ENCODE results near the gene EN2. TPM values are rescaled to one million over a fixed set of nuclear protein-coding genes. Genes with fewer than 3 reads are reported as not detected.

Gene EN2
- total RNA-seq: not detected

DNA sequence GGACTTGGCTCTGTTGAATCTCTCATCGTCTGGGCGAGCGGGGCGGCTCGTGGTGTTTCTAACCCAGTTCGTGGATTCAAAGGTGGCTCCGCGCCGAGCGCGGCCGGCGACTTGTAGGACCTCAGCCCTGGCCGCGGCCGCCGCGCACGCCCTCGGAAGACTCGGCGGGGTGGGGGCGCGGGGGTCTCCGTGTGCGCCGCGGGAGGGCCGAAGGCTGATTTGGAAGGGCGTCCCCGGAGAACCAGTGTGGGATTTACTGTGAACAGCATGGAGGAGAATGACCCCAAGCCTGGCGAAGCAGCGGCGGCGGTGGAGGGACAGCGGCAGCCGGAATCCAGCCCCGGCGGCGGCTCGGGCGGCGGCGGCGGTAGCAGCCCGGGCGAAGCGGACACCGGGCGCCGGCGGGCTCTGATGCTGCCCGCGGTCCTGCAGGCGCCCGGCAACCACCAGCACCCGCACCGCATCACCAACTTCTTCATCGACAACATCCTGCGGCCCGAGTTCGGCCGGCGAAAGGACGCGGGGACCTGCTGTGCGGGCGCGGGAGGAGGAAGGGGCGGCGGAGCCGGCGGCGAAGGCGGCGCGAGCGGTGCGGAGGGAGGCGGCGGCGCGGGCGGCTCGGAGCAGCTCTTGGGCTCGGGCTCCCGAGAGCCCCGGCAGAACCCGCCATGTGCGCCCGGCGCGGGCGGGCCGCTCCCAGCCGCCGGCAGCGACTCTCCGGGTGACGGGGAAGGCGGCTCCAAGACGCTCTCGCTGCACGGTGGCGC, at the start of gene EN2:
Gene EN2 (plus strand): TSS at position 19 of the 767 bp plus-strand sequence. CDS start 249 bp downstream, at position 268.
- TF ChIP-seq, protein P1, sequence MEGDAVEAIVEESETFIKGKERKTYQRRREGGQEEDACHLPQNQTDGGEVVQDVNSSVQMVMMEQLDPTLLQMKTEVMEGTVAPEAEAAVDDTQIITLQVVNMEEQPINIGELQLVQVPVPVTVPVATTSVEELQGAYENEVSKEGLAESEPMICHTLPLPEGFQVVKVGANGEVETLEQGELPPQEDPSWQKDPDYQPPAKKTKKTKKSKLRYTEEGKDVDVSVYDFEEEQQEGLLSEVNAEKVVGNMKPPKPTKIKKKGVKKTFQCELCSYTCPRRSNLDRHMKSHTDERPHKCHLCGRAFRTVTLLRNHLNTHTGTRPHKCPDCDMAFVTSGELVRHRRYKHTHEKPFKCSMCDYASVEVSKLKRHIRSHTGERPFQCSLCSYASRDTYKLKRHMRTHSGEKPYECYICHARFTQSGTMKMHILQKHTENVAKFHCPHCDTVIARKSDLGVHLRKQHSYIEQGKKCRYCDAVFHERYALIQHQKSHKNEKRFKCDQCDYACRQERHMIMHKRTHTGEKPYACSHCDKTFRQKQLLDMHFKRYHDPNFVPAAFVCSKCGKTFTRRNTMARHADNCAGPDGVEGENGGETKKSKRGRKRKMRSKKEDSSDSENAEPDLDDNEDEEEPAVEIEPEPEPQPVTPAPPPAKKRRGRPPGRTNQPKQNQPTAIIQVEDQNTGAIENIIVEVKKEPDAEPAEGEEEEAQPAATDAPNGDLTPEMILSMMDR (IDR thresholded peaks at IDR 0.05): no peak
- DNase-seq: no peak
- Histone ChIP-seq H3K27me3 (peaks cover 95% of the 10 kb centered on the region), H3K9me3 (no peaks in the 10 kb centered on the region), H3K9ac (ENCODE audit: low read depth in 2 of 2, low read length in 2 of 2) (no peak within 1 kb of the TSS), H3K36me3 (no peaks in the 10 kb centered on the region), H3K27ac (no peak within 1 kb of the TSS), H3K4me3 (peak within 1 kb of the TSS; percentile 43), H3K4me1 (peaks cover 3% of the 10 kb centered on the region)
- intact Hi-C loops (cut with DNase I): no loop called here

DNA sequence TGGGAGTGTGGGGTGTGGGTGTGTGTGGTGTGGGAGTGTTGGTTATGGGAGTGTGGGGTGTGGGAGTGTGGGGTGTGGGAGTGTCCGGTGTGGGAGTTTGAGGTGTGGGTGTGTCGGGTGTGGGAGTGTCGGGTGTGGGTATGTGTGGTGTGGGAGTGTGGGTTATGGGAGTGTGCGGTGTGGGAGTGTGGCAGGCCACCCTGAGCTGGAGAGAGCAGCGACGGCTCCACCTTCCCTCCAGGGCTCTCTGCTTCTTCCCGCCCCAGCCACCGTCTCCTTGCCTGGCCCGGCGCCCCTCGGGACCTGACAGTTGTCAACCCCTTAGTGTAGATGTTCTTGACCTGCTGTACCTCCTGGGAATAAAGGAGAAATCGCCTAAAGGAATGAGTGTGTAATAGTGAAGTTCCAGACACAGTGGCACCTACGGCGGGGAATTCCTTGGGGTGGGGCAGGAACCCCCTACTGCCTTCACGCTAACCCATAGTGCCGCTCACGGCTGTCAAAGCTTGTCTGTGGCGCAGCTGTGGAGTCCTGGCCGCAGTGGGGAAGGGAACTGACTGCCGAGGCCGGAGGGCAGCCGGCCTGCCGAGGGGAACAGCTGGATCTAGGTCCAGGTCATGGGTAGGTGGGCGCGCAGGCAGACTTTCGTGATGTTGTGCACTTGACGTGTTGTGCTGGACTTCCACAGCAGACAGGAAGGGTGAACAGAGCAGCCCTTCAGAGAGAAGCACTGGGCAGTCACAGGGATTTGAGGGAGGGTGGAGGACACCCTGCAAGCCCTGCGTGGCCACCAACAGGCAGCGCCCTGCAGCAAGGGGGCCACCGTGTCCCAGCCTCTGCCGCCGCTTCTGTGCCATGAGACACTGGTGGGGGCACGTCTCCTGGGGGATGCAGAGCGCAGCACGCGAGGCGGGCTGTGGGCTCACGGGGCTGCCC, 49.0 kb upstream of the EN2 start:
- TF ChIP-seq, protein P1 (IDR thresholded peaks at IDR 0.05): no peak
- Histone ChIP-seq H3K36me3 (no peaks in the 10 kb centered on the region), H3K9me3 (no peaks in the 10 kb centered on the region), H3K4me1 (no peaks in the 10 kb centered on the region), H3K27ac (no peak overlapping the region), H3K4me3 (no peak overlapping the region), H3K27me3 (no peaks in the 10 kb centered on the region), H3K9ac (ENCODE audit: low read depth in 2 of 2, low read length in 2 of 2) (no peak overlapping the region)
- no peak for DNase-seq
- intact Hi-C loops (cut with DNase I): no loop called here

DNA sequence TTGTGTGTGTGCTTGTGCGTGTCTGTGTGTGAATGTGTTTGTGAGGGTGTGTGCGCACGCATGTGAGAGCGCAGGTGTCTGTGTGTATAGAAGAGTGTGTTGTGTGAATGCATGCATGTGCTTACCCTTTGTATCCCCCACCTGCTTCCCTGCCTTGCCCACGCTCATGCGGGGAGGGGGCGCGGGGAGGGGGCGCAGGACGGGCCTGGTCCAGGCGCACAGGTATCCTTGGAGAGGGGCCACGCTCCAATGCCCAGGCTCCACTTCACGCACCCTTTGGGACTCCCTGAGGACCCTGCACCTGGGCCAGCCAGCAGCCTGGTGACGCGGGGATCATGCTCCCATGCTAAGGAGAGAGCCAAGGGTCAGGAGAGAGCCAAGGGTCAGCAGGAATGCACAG, 47.9 kb upstream of the EN2 start:
- Histone ChIP-seq H3K27me3 (no peaks in the 10 kb centered on the region), H3K9me3 (no peaks in the 10 kb centered on the region), H3K9ac (ENCODE audit: low read depth in 2 of 2, low read length in 2 of 2) (no peak overlapping the region), H3K4me1 (no peaks in the 10 kb centered on the region), H3K27ac (no peak overlapping the region), H3K36me3 (no peaks in the 10 kb centered on the region), H3K4me3 (no peak overlapping the region)
- TF ChIP-seq, protein P1 (IDR thresholded peaks at IDR 0.05): no peak
- intact Hi-C loops (cut with DNase I): loop anchor here (10.0 kb wide), 1 partner anchor 355 kb away; no protein-coding TSS in a partner anchor
- DNase-seq: no peak

DNA sequence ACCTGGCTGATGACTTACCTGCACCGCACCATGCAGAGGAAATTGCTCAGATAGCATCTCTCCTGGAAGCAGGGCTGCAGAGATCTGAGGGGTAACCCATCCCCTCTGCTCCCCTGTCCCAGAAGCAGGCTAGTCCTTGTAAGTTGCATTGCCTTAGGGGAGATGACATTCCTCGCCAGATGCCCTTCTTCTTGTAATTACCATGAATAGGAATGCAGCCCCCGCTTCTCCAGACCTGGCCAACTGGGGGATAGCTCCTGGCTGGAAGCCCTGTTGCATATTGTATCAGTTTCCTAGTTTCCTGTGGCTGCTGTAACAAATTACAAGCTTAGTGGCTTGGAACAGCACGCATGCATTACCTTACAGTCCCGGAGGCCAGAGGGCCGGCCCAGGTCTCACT, 47.5 kb upstream of the EN2 start:
- no peaks in the 10 kb centered on the region for H3K36me3 ChIP-seq
- intact Hi-C loops (cut with DNase I): loop anchor here (10.0 kb wide), 1 partner anchor 354 kb away; no protein-coding TSS in a partner anchor
- H3K27me3 ChIP-seq: no peaks in the 10 kb centered on the region
- TF ChIP-seq, protein P1 (IDR thresholded peaks at IDR 0.05): no peak
- H3K27ac ChIP-seq: no peak overlapping the region
- no peak for DNase-seq
- H3K9me3 ChIP-seq: no peaks in the 10 kb centered on the region
- no peaks in the 10 kb centered on the region for H3K4me1 ChIP-seq
- H3K9ac ChIP-seq (ENCODE audit: low read depth in 2 of 2, low read length in 2 of 2): no peak overlapping the region
- H3K4me3 ChIP-seq: no peak overlapping the region

DNA sequence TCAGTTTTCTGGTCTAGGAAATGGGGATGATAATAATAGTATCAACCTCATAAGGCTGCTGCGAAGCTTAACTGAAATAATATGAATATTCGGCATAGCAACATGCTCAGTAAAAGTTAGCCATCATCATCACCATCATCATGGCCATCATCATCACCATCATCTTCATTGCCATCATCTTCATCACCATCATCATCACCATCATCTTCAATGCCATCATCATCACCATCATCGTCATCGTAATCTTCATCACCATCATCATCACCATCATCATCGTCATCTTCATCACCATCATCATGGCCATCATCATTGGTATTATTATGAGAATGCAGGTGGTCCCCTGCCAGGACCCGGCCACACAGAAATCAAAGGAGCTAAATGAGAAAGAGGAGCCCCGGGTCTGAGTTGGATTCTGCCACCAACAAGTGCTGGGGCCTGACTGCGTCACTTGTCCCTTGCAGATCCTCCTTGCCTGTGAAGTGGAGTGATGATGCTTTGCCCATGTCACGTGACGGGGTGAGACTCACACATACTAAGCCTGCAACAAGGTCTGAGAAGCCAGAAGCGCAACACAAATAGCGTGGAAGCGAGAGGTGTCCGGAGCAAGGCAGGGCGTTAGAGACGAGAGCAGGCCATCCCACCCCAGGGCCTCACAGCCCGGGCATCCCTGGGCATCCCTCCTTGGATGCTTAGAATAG, 46.1 kb upstream of the EN2 start:
- no peak for DNase-seq
- intact Hi-C loops (cut with DNase I): loop anchor here (10.0 kb wide), 1 partner anchor 353 kb away; no protein-coding TSS in a partner anchor
- H3K4me3 ChIP-seq: no peak overlapping the region
- no peaks in the 10 kb centered on the region for H3K36me3 ChIP-seq
- no peak overlapping the region for H3K9ac ChIP-seq (ENCODE audit: low read depth in 2 of 2, low read length in 2 of 2)
- H3K27me3 ChIP-seq: no peaks in the 10 kb centered on the region
- H3K27ac ChIP-seq: no peak overlapping the region
- H3K4me1 ChIP-seq: no peaks in the 10 kb centered on the region
- TF ChIP-seq, protein P1 (IDR thresholded peaks at IDR 0.05): no peak
- no peaks in the 10 kb centered on the region for H3K9me3 ChIP-seq
